Activated CD4-positive, CD25-positive, alpha-beta regulatory T cell (primary cell): ENCODE data around the gene FBXL17.

Experiments used
- DNase-seq, 4 experiments: peaks; one replicate each; lab custom pipeline; 2025; lab: John Stamatoyannopoulos, UW

The FBXL17 gene

DNA sequence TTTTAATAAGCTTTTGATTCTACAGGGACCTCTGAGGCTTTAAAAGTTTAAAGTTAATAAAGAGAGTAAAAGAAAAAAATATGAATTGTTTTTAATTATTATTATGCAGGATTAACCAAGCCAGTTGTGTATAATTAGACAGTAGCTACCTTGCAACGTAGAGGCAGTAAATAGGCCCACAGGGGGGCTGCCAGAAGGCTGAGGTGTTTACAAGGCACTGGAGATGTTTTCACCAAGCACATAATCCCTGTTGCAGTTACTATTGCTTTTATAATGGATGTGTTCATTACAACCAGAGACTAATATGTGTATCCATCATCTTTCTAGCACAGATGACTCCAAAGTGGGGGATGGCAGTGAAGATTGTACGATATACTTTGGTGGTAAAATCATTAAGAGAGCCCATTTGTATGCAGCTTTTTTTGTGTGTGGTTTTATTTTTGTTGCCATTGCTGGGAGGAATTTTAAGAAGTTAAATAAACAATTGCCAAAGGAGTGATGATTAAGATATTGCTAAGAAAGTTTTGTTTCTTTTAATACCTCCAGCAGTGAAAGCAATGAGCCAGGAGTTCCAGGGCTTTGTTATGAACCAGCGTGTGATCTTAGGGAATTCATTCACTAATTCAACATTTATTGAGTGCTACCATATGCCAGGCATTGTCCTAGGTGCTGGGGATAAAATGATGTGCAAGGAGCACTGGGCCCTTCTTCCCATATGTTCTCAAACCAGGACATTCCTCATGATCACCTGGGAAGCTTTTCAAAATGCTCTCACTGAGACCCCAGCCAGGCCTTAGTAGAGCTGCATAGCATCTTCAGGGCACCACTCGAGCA is 572.5 kb downstream of the FBXL17 start:
- no peak for DNase-seq
